Hippocampal formation (tissue), 2 donors: ENCODE measurements around the gene RWDD3.

ENCODE experiments used
- DNase-seq, 2 donors: peaks; one replicate each; lab custom pipeline; 2025; lab: John Stamatoyannopoulos, UW

The RWDD3 gene

GRCh38 chr1:95284420-95284819 lies 50.4 kb downstream of the RWDD3 start:
- DNase-seq = no peak

- DNase-seq = no peak
Measured at GRCh38 chr1:95286479-95286878, 52.5 kb downstream of the RWDD3 start.

- no peak for DNase-seq
Measured at GRCh38 chr1:95287081-95287480, 53.1 kb downstream of the RWDD3 start.

GRCh38 chr1:95287825-95288224 lies 53.8 kb downstream of the RWDD3 start:
- no peak for DNase-seq
